Ishikawa (cell line): ENCODE measurements around the gene TBC1D14.

Source experiments
- EP300 ChIP-seq: IDR thresholded peaks from 2 replicates; pipeline ENCODE4 v1.6.1; 2012; ENCODE audit warnings: borderline replicate concordance
- NFIC ChIP-seq: IDR thresholded peaks from 2 replicates; pipeline ENCODE4 v1.6.1; 2012
- REST ChIP-seq: IDR thresholded peaks from 2 replicates; pipeline ENCODE4 v1.6.1; 2012; ENCODE audit warnings: low read depth, mild to moderate bottlenecking

- no peak for TF ChIP-seq REST
- no peak for TF ChIP-seq EP300
- no peak for TF ChIP-seq NFIC
Observed at GRCh38 chr4:6961496-6962210, 52.0 kb downstream of the TBC1D14 start.
